Nephron progenitor cell (in vitro differentiated cells): ENCODE measurements around the gene PRKAG2.
"Not testable (repeated sequence)": the region's sequence is repeated elsewhere in the genome, so short reads cannot be mapped to it uniquely, and the experiment has no call there.

Experiments
- DNase-seq: peaks from one replicate; pipeline ENCODE4 v3.0.0; 2021
- H3K27ac Mint-ChIP-seq: 2 replicates; pipeline ENCODE4 v1.8.0; 2021; ENCODE audit warnings: mild to moderate bottlenecking, moderate library complexity, mixed read lengths
- H3K27me3 Mint-ChIP-seq: 2 replicates; pipeline ENCODE4 v1.8.0; 2021; ENCODE audit warnings: mild to moderate bottlenecking, low read depth, mixed read lengths; ENCODE audit not compliant: poor library complexity
- H3K36me3 Mint-ChIP-seq: 2 replicates; pipeline ENCODE4 v1.8.0; 2021; ENCODE audit warnings: low read depth, mixed read lengths
- H3K4me1 Mint-ChIP-seq: 2 replicates; pipeline ENCODE4 v1.8.0; 2021; ENCODE audit warnings: mixed read lengths
- H3K4me3 Mint-ChIP-seq: 2 replicates; pipeline ENCODE4 v1.8.0; 2021; ENCODE audit warnings: mild to moderate bottlenecking, moderate library complexity, mixed read lengths
- H3K9me3 Mint-ChIP-seq: 2 replicates; pipeline ENCODE4 v1.8.0; 2021; ENCODE audit warnings: mild to moderate bottlenecking, moderate library complexity, mixed read lengths
- TF ChIP-seq, protein P1 (sequence below): fragments of 200-600 bp; sonication (generic); IDR thresholded peaks from 2 replicates; pipeline ENCODE4 v1.5.0; 2021; ENCODE audit warnings: antibody characterized with exemption

PRKAG2 gene

DNA sequence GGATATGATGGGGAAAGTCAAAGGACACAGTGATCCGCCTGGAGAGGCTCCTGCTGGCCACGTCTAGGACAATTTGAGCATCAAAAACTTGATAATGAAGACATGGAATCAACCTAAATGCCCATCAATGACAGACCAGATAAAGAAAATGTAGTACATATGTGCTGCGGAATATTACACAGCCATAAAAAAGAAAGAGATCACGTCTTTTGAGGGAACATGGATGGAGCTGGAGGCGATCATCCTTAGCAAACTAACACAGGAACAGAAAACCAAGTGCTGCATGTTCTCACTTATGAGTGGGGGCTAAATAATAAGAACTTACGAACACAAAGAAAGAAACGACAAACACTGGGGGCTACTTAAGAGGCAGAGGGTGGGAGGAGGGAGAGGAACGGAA lies 124.9 kb downstream of the PRKAG2 start:
- Mint-ChIP-seq H3K27me3 (peaks cover 12% of the 10 kb centered on the region), H3K9me3 (peaks cover 8% of the 10 kb centered on the region), H3K36me3 (no peaks in the 10 kb centered on the region), H3K4me1 (peaks cover 38% of the 10 kb centered on the region), H3K27ac (no peak overlapping the region), H3K4me3 (no peak overlapping the region)
- TF ChIP-seq, protein P1, sequence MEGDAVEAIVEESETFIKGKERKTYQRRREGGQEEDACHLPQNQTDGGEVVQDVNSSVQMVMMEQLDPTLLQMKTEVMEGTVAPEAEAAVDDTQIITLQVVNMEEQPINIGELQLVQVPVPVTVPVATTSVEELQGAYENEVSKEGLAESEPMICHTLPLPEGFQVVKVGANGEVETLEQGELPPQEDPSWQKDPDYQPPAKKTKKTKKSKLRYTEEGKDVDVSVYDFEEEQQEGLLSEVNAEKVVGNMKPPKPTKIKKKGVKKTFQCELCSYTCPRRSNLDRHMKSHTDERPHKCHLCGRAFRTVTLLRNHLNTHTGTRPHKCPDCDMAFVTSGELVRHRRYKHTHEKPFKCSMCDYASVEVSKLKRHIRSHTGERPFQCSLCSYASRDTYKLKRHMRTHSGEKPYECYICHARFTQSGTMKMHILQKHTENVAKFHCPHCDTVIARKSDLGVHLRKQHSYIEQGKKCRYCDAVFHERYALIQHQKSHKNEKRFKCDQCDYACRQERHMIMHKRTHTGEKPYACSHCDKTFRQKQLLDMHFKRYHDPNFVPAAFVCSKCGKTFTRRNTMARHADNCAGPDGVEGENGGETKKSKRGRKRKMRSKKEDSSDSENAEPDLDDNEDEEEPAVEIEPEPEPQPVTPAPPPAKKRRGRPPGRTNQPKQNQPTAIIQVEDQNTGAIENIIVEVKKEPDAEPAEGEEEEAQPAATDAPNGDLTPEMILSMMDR = no peak
- no peak for DNase-seq

DNA sequence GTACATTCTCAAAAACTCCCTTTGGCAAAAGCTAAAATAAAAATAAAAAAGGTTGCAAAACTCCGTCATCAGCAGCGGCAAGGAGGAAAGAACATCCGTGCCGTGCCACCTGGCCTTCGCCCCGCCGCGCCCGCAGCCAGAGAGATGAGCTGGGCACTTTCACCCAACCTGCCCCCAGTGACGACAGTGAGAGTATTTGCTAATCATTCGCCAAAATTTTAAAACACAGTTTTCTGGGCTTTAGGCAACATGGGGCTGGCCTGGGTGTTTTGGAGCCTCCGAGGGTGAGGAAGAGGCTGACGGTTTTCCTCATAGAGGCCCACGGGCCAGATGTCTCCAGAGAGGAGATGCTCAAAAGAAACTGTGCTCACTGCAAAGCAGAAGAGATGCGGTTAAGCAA lies 128.2 kb downstream of the PRKAG2 start:
- Mint-ChIP-seq H3K27ac (no peak overlapping the region), H3K36me3 (no peaks in the 10 kb centered on the region), H3K9me3 (peaks cover 8% of the 10 kb centered on the region), H3K27me3 (peaks cover 16% of the 10 kb centered on the region), H3K4me3 (no peak overlapping the region), H3K4me1 (peaks cover 19% of the 10 kb centered on the region)
- TF ChIP-seq, protein P1 = no peak
- no peak for DNase-seq

DNA sequence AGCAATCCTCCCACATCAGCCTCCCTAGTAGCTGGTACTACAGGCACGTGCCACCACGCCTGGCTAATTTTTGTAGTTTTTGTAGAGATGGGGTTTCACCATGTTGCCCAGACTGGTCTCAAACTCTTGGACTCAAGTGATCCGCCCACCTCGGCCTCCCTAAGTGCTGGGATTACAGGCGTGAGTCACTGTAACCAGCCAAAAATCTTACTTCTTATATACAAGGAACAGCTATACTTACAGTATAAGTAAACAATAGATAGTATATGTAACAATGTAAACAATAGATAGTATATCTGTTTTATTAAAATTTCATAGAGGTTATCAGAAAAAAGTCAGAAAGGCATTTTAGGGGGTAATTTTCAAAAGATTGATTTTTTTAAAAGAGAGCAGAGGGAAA lies 128.9 kb downstream of the PRKAG2 start:
- peaks cover 21% of the 10 kb centered on the region for H3K4me1 Mint-ChIP-seq
- not testable (repeated sequence) for DNase-seq, H3K36me3 Mint-ChIP-seq, H3K4me3 Mint-ChIP-seq, H3K27ac Mint-ChIP-seq, H3K9me3 Mint-ChIP-seq
- peaks cover 16% of the 10 kb centered on the region for H3K27me3 Mint-ChIP-seq

DNA sequence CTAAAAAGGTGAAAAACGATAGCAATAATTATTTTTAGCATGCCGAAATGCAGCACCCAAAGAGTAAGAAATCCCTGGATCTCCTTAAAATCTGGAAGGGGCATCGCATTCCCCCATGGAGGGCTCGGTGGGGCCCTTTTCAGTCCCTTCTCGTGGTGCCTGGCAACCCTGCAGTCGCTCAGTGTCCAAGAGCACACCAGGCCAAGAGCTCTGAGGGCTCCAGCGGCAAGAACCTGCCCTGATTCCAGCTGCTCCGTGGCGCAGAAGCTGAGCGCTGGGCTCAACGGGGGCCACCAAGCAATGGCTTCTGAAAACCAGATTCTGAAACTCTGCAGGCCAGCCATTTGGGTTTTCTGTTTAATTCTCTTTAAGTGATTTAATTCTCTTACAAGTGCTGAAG lies 131.2 kb downstream of the PRKAG2 start:
- Mint-ChIP-seq H3K4me3 (no peak overlapping the region), H3K4me1 (peaks cover 31% of the 10 kb centered on the region)

DNA sequence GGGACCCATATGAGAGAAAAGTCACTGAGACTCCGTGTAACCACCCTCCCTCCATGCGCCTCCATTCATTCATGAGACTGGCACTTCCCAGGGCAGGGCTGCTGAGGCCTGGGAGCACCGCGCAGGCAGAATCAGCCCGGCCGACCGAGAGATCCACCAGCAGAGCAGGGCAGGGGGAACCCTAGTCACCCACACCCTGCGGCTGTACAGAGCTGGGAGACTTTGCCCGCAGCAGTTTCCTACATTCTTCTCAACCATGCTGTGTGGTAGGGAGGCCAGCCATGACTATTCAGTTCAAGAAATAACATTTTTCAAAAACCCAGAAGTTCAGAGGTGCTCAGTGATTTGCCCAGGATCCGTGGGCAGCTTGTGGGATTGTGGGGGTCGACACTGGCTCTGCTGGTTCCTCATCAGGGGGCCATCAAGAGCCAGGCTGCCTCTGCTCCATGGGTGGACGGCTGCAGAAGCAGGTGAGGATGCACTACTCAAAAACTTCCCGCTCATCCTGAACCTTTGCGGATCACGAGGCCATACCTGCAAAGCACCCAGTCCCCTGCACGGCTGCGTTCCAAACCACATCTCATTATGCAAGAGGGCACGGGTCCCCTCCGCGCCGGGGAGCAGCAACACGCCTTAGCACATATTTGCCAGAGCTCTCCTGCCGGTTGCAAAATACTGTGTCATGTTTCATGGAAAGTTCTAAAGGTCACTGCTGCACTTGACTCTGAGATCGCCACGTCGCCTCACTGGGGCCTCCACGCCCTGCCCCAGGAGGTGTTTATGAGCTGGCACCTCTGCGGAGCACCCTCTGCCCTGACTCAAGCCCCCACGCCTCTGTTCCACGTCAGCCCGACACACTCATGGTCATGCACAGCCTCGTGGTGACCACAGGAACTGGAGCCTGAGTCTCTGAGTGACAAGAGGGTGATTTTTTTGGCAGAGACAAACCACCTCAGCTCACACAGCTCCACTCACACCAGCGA lies 132.0 kb downstream of the PRKAG2 start:
- Mint-ChIP-seq H3K36me3 (no peaks in the 10 kb centered on the region), H3K4me1 (peaks cover 39% of the 10 kb centered on the region), H3K27ac (no peak overlapping the region), H3K27me3 (peaks cover 18% of the 10 kb centered on the region), H3K9me3 (peaks cover 5% of the 10 kb centered on the region), H3K4me3 (no peak overlapping the region)
- no peak for DNase-seq
- TF ChIP-seq, protein P1 = no peak

More for the DNA sequence above, 131.2 kb downstream of the PRKAG2 start:
- Mint-ChIP-seq H3K27me3 (peaks cover 18% of the 10 kb centered on the region), H3K9me3 (peaks cover 8% of the 10 kb centered on the region), H3K36me3 (no peaks in the 10 kb centered on the region), H3K27ac (no peak overlapping the region)
- DNase-seq = no peak
- TF ChIP-seq, protein P1 = no peak

DNA sequence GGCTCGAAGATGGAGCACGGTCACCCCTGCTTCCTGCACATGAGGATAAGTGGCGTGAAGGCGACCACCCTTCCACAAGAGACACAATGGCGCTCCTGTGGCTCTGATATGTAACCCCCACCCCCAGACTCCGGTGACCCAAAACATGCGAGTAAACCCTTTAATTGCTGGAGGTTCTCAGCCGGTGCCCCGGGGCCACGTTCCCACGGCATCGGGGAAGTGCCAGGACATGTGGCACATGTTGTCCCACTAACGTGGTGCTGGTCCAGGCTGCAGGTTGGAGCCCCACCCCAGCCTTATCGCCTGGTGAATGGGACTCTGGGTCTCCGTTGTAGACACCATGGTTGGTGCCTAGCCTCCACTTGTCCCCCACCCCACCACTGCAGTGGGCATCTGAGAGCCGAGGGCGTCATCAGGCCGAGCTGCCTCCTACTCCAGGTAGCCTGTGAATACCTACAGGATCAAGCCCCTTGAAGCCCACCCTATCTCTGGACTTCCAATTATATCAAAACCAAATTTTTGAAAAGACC lies 132.8 kb downstream of the PRKAG2 start:
- H3K4me1 Mint-ChIP-seq = peaks cover 44% of the 10 kb centered on the region
- TF ChIP-seq, protein P1 = no peak
- H3K27me3 Mint-ChIP-seq = peaks cover 13% of the 10 kb centered on the region
- peaks cover 5% of the 10 kb centered on the region for H3K9me3 Mint-ChIP-seq
- no peak overlapping the region for H3K4me3 Mint-ChIP-seq
- H3K36me3 Mint-ChIP-seq = peaks cover 4% of the 10 kb centered on the region
- H3K27ac Mint-ChIP-seq = no peak overlapping the region
- DNase-seq = no peak
